HepG2 (cell line): ENCODE data around the gene SLC30A4. TPM values are rescaled to one million over a fixed set of nuclear protein-coding genes. Genes with fewer than 3 reads are reported as not detected.

Source experiments
- CSRNP1 ChIP-seq: sonication (generic); formaldehyde crosslinking; IDR thresholded peaks from 2 replicates; pipeline ENCODE4 v1.8.1; 2023; ENCODE audit warnings: mild to moderate bottlenecking, missing genetic modification reagents
- HMG20A ChIP-seq: IDR thresholded peaks from 2 replicates; pipeline ENCODE4 v1.6.1; 2016; ENCODE audit warnings: borderline replicate concordance
- KDM5A ChIP-seq: fragments of 200-600 bp; sonication (generic); IDR thresholded peaks from 2 replicates; pipeline ENCODE4 v1.7.0; 2018; ENCODE audit warnings: antibody characterized with exemption, mild to moderate bottlenecking, low read length, borderline replicate concordance
- MAFG ChIP-seq: sonication (generic); formaldehyde crosslinking; IDR thresholded peaks from 2 replicates; pipeline ENCODE4 v1.5.1; 2020; ENCODE audit warnings: mild to moderate bottlenecking, missing genetic modification reagents
- MYC ChIP-seq: sonication (generic); formaldehyde crosslinking; IDR thresholded peaks from 2 replicates; pipeline ENCODE4 v1.9.0; 2021; ENCODE audit warnings: missing genetic modification reagents, borderline replicate concordance
- NCOA1 ChIP-seq: sonication (generic); formaldehyde crosslinking; IDR thresholded peaks from 2 replicates; pipeline ENCODE4 v1.9.0; 2021; ENCODE audit warnings: missing genetic modification reagents
- NFYC ChIP-seq: IDR thresholded peaks from 2 replicates; pipeline ENCODE4 v1.6.1; 2016; ENCODE audit warnings: missing genetic modification reagents, missing compliant biosample characterization
- RARA ChIP-seq: IDR thresholded peaks from 2 replicates; pipeline ENCODE4 v1.6.1; 2016; ENCODE audit warnings: missing genetic modification reagents, missing compliant biosample characterization
- RERE ChIP-seq: IDR thresholded peaks from 2 replicates; pipeline ENCODE4 v1.6.1; 2016; ENCODE audit warnings: low read depth, missing genetic modification reagents, missing compliant biosample characterization
- SKI ChIP-seq: fragments of 450-650 bp; IDR thresholded peaks from one replicate; pipeline ENCODE4 v1.6.1; 2018; ENCODE audit warnings: mild to moderate bottlenecking; ENCODE audit not compliant: partially characterized antibody
- SRY ChIP-seq: sonication (generic); formaldehyde crosslinking; IDR thresholded peaks from 2 replicates; pipeline ENCODE4 v1.8.0; 2022; ENCODE audit warnings: mild to moderate bottlenecking, missing genetic modification reagents
- THYN1 ChIP-seq: sonication (generic); formaldehyde crosslinking; IDR thresholded peaks from 2 replicates; pipeline ENCODE4 v1.8.1; 2023; ENCODE audit warnings: low read depth, mild to moderate bottlenecking, moderate library complexity, missing genetic modification reagents, borderline replicate concordance
- ZNF260 ChIP-seq: sonication (generic); formaldehyde crosslinking; IDR thresholded peaks from 2 replicates; pipeline ENCODE4 v1.4.0; 2020; ENCODE audit warnings: missing genetic modification reagents, low read depth, mild to moderate bottlenecking, borderline replicate concordance
- ZNF317 ChIP-seq: sonication (generic); formaldehyde crosslinking; IDR thresholded peaks from 2 replicates; pipeline ENCODE4 v1.5.0; 2020; ENCODE audit warnings: mild to moderate bottlenecking, missing genetic modification reagents
- ZNF446 ChIP-seq: sonication (generic); formaldehyde crosslinking; IDR thresholded peaks from 2 replicates; pipeline ENCODE4 v1.5.0; 2020; ENCODE audit warnings: mild to moderate bottlenecking, missing genetic modification reagents
- ZNF574 ChIP-seq: sonication (generic); formaldehyde crosslinking; IDR thresholded peaks from 2 replicates; pipeline ENCODE4 v1.4.0; 2020; ENCODE audit warnings: missing genetic modification reagents
- ZNF605 ChIP-seq: sonication (generic); formaldehyde crosslinking; IDR thresholded peaks from 2 replicates; pipeline ENCODE4 v1.8.0; 2022; ENCODE audit warnings: mild to moderate bottlenecking, missing genetic modification reagents
- ZNF691 ChIP-seq: sonication (generic); formaldehyde crosslinking; IDR thresholded peaks from 2 replicates; pipeline ENCODE4 v1.4.0; 2020; ENCODE audit warnings: missing genetic modification reagents, low read depth, mild to moderate bottlenecking, borderline replicate concordance
- polyA plus RNA-seq, 8 experiments: library from polyadenylated mRNA; depleted of rRNA in 3 of 8; stranded (reverse) in 7 of 8; unstranded in 1 of 8; fragments of >200 nt; fragmentation: Illumina TruSeq in 4 of 8; extraction: Trizol in 4 of 8; gene quantifications; 2 replicates each; pipeline versions ENCODE4 v1.2.1 to v1.2.3, GENCODE V29; 2011 to 2016; ENCODE audit warnings: low read depth in 4 of 8, missing spikeins in 1 of 8, mixed read lengths in 1 of 8; ENCODE audit not compliant: insufficient read depth in 1 of 8
- total RNA-seq, 5 experiments: library from RNA; depleted of rRNA; stranded (reverse); fragments of >200 nt; fragmentation: Illumina TruSeq; extraction: Trizol; gene quantifications; 2 replicates each; pipeline ENCODE4 v1.2.3, GENCODE V29; 2016; ENCODE audit warnings: low read depth in 1 of 5

Gene SLC30A4
- total and polyA plus RNA-seq, 2 of the 13 experiments (the other 11 are each of a cell fraction or from before 2014, with no cell fraction given): 0.01 to 0.04 TPM

GRCh38 chr15:45521596-45522327 lies 793 bp downstream of the SLC30A4 start (continued):
- no peak for TF ChIP-seq NFYC (CRISPR knock-in tag)
- TF ChIP-seq SKI: peak; percentile 49
- no peak for TF ChIP-seq ZNF574 (CRISPR knock-in tag)
- peak; percentile 97 for TF ChIP-seq RARA (CRISPR knock-in tag)
- TF ChIP-seq MAFG (CRISPR knock-in tag): no peak
- TF ChIP-seq ZNF691 (CRISPR knock-in tag): no peak
- peak; percentile 62; the same call in 1 of the 2 replicates for TF ChIP-seq RERE (CRISPR knock-in tag)
- TF ChIP-seq KDM5A: no peak
- no peak for TF ChIP-seq ZNF317 (CRISPR knock-in tag)
- TF ChIP-seq CSRNP1 (CRISPR knock-in tag): peak; percentile 39; the same call in 1 of the 2 replicates
- no peak for TF ChIP-seq THYN1 (CRISPR knock-in tag)
- no peak for TF ChIP-seq ZNF260
- TF ChIP-seq NCOA1 (CRISPR knock-in tag): no peak
- TF ChIP-seq HMG20A (CRISPR knock-in tag): peak; percentile 91
- no peak for TF ChIP-seq SRY (CRISPR knock-in tag)
- no peak for TF ChIP-seq MYC (CRISPR knock-in tag)
- TF ChIP-seq ZNF446 (CRISPR knock-in tag): no peak
- no peak for TF ChIP-seq ZNF605
